HG02938 (cell line): ENCODE measurements around the gene TMPRSS2.

Source experiments
- ATAC-seq: cut with Tn5 transposase; IDR thresholded peaks from one replicate; pipeline ENCODE4 v1.9.1; 2021; ENCODE audit warnings: mild to moderate bottlenecking, moderate library complexity; ENCODE audit not compliant: unreplicated experiment

TMPRSS2 gene

GRCh38 chr21:41510500-41510899 is 2.5 kb upstream of the TMPRSS2 start:
- ATAC-seq: no peak

GRCh38 chr21:41509733-41510132 is 1.8 kb upstream of the TMPRSS2 start:
- no peak for ATAC-seq

- no peak for ATAC-seq
Measured at GRCh38 chr21:41509145-41509496, 1.2 kb upstream of the TMPRSS2 start.

GRCh38 chr21:41508415-41509144 is 622 bp upstream of the TMPRSS2 start:
- no peak for ATAC-seq

- no peak for ATAC-seq
Measured at GRCh38 chr21:41506611-41507520, 1.1 kb downstream of the TMPRSS2 start.

GRCh38 chr21:41506005-41506594 is 1.9 kb downstream of the TMPRSS2 start:
- ATAC-seq: no peak

GRCh38 chr21:41504030-41504429 is 3.9 kb downstream of the TMPRSS2 start:
- no peak for ATAC-seq

- ATAC-seq: no peak
Measured at GRCh38 chr21:41503331-41503730, 4.6 kb downstream of the TMPRSS2 start.

- no peak for ATAC-seq
Measured at GRCh38 chr21:41501919-41502318, 6.0 kb downstream of the TMPRSS2 start.

GRCh38 chr21:41500931-41501381 is 7.0 kb downstream of the TMPRSS2 start:
- no peak for ATAC-seq

GRCh38 chr21:41500363-41500762 is 7.6 kb downstream of the TMPRSS2 start:
- ATAC-seq: no peak

GRCh38 chr21:41499920-41500319 is 8.0 kb downstream of the TMPRSS2 start:
- ATAC-seq: no peak

GRCh38 chr21:41497788-41498187 is 10.2 kb downstream of the TMPRSS2 start:
- ATAC-seq: no peak

GRCh38 chr21:41497008-41497407 is 10.9 kb downstream of the TMPRSS2 start:
- no peak for ATAC-seq

- ATAC-seq: no peak
Measured at GRCh38 chr21:41494242-41494641, 13.7 kb downstream of the TMPRSS2 start.

GRCh38 chr21:41491412-41491811 is 16.5 kb downstream of the TMPRSS2 start:
- ATAC-seq: no peak

GRCh38 chr21:41490330-41490729 is 17.6 kb downstream of the TMPRSS2 start:
- no peak for ATAC-seq

- ATAC-seq: no peak
Measured at GRCh38 chr21:41489329-41489728, 18.6 kb downstream of the TMPRSS2 start.

GRCh38 chr21:41488080-41488479 is 19.9 kb downstream of the TMPRSS2 start:
- ATAC-seq: no peak

- ATAC-seq: no peak
Measured at GRCh38 chr21:41487082-41487481, 20.9 kb downstream of the TMPRSS2 start.

- ATAC-seq: no peak
Measured at GRCh38 chr21:41483973-41484372, 24.0 kb downstream of the TMPRSS2 start.

GRCh38 chr21:41483415-41483814 is 24.5 kb downstream of the TMPRSS2 start:
- ATAC-seq: no peak
